Mucosa of rectum (tissue), 2 donors: Measurements from ENCODE around the gene C20orf96.
"Not testable (repeated sequence)": the region's sequence is repeated elsewhere in the genome, so short reads cannot be mapped to it uniquely, and the experiment has no call there.

ENCODE experiments used
- H3K27ac ChIP-seq, 2 donors: one replicate each; pipeline ENCODE4 v1.7.0; 2013; ENCODE audit warnings: inconsistent platforms in 2 of 2, low read depth in 2 of 2, low read length in 2 of 2
- H3K27me3 ChIP-seq, 2 donors: one replicate each; pipeline ENCODE4 v1.7.0; 2013; ENCODE audit warnings: low read length in 2 of 2; ENCODE audit not compliant: control insufficient read depth in 2 of 2, insufficient read depth in 2 of 2
- H3K36me3 ChIP-seq, 2 donors: one replicate each; pipeline ENCODE4 v1.7.0; 2013; ENCODE audit warnings: low read length in 2 of 2; ENCODE audit not compliant: control insufficient read depth in 2 of 2, insufficient read depth in 2 of 2
- H3K4me1 ChIP-seq, 2 donors: one replicate each; pipeline ENCODE4 v1.7.0; 2013; ENCODE audit warnings: low read length in 2 of 2, mild to moderate bottlenecking in 1 of 2; ENCODE audit not compliant: control insufficient read depth in 2 of 2, insufficient read depth in 2 of 2
- H3K4me3 ChIP-seq, 2 donors: one replicate each; pipeline ENCODE4 v1.7.0; 2013; ENCODE audit warnings: low read length in 2 of 2
- H3K9ac ChIP-seq, 2 donors: one replicate each; pipeline ENCODE4 v1.7.0; 2013; ENCODE audit warnings: low read length in 2 of 2, low read depth in 1 of 2, mild to moderate bottlenecking in 1 of 2
- H3K9me3 ChIP-seq, 2 donors: one replicate each; pipeline ENCODE4 v1.7.0; 2013; ENCODE audit warnings: low read length in 2 of 2; ENCODE audit not compliant: control insufficient read depth in 2 of 2
- donor health status: healthy.
- donor health status: Normal muscosa, but diverticular disease.

The C20orf96 gene

DNA sequence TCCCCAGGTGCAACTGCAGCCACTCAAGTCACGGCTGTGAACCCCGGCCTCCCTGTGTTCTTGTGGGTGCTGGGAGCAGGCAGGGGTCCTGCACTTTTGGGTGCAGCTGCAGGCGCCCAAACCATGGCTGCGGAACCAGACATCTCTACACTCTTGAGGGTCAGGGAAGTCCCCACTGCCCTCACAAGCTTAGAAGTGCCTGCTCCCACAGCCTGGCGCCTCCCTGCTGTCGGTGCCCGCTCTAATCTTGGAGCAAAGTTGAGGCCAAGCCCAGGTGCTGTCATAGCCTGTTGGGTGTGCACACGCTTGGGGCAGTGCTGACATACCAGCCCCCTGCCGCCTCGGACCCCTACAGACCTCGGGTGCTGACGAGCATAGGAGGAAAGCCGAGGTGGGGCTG, 26.8 kb downstream of the C20orf96 start:
- H3K4me1 ChIP-seq, result peaks cover 4 to 7% of the 10 kb centered on the region in 2 donors
- H3K4me3 ChIP-seq, result no peak overlapping the region
- peaks cover 3 to 5% of the 10 kb centered on the region in 2 donors for H3K27me3 ChIP-seq
- H3K9ac ChIP-seq, result no peak overlapping the region
- H3K36me3 ChIP-seq, result no peaks in the 10 kb centered on the region
- no peaks in the 10 kb centered on the region for H3K9me3 ChIP-seq
- H3K27ac ChIP-seq, result no peak overlapping the region

DNA sequence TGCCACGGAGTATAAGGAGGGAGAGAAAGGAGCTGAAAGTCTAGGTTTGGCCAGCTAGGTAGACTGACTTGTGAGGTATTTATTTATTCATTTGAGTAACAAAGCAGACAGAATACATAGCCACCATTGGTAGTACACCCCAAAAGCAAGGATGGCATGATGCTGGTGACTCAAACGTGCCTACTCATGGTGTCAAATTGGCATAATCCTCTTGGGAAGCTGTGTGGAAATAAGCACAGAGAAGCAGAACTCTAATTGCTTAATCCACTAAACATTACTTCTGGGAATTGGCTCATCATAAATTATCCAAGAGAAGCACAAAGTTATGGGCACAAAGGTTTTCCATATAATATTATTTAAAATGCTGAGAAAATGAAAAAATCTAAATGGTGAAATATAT, 30.6 kb downstream of the C20orf96 start:
- no peak overlapping the region for H3K4me3 ChIP-seq
- no peak overlapping the region for H3K27ac ChIP-seq
- H3K36me3 ChIP-seq, result no peaks in the 10 kb centered on the region
- H3K4me1 ChIP-seq, result no peaks in the 10 kb centered on the region
- H3K9ac ChIP-seq, result no peak overlapping the region
- peaks cover 3 to 7% of the 10 kb centered on the region in 2 donors for H3K27me3 ChIP-seq
- no peaks in the 10 kb centered on the region for H3K9me3 ChIP-seq

DNA sequence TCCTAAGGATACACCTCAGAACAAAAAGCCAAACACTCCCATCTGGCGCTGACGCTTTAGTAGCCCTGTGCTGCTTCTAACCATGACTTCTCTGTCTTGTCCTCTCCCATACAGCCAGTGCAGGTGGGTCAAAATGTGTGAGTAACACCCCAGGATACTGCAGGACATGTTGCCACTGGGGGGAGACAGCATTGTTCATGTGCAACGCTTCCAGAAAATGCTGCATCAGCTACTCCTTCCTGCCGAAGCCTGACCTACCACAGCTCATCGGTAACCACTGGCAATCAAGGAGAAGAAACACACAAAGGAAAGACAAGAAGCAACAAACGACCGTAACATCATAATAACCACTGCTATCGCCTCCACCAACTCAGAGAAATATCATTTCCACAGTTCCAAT, 31.6 kb downstream of the C20orf96 start:
- Histone ChIP-seq H3K36me3 (no peaks in the 10 kb centered on the region), H3K9ac (no peak overlapping the region), H3K27me3 (peaks cover 2 to 7% of the 10 kb centered on the region in 2 donors), H3K4me3 (no peak overlapping the region), H3K9me3 (no peaks in the 10 kb centered on the region), H3K27ac (no peak overlapping the region), H3K4me1 (no peaks in the 10 kb centered on the region)

DNA sequence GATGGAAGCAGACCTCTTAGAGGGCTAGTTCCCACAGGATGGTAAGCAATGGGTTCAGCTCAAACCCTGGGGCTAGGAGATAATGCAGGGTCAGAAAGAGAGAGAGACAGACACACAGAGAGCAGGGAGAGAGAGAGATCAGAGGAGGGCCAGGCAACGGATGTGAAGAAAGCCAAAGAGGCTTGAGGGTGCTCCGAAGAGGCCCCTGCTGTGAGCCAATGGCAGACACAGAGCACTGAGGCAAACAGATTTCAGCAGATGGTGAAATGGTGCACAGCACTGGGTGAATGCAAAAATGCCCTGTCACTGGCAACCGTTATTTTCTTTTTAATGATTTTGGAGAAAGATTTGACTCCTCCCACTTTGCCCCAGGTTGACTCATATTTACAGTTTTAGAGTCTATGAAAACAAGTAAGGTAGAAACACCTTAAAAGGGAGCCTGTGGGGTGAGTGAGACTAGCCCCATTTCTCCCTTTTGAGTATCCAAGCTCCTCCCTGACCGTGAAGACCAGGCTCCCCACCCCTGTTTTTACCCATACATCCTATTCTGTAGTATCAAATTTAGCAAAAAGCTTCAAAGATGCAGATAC, 32.2 kb downstream of the C20orf96 start:
- Histone ChIP-seq H3K27me3 (peaks cover 0 to 7% of the 10 kb centered on the region in 2 donors), H3K27ac (no peak overlapping the region), H3K36me3 (no peaks in the 10 kb centered on the region), H3K9me3 (no peaks in the 10 kb centered on the region), H3K4me3 (no peak overlapping the region), H3K9ac (no peak overlapping the region), H3K4me1 (no peaks in the 10 kb centered on the region)

DNA sequence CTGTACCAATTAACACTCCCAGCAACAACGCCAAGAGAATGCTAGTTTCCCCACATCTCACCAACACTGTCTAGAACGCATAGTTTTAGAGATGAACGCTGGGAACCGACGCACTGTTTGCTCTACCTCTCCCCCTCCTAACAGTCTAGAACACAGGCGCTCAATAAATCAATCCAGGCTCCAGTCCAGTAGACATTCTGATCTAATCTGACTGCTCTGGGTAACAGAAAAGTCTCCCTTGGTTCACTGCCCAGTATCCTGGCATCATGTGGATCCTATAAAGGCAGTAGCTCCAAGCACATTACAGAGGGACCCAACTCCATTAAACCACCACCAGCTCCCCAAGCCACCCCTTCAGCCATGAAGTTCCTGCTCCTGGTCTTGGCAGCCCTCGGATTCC, 33.1 kb downstream of the C20orf96 start, which contains the start of gene DEFB132:
DEFB132 (plus strand) TSS at position 306 of the 400 bp plus-strand sequence; CDS start at position 361, 55 bp downstream.
- Histone ChIP-seq H3K27me3 (peaks cover 0 to 7% of the 10 kb centered on the region in 2 donors), H3K4me1 (no peaks in the 10 kb centered on the region), H3K4me3 (no peak within 1 kb of the TSS), H3K9me3 (no peaks in the 10 kb centered on the region), H3K36me3 (no peaks in the 10 kb centered on the region), H3K9ac (no peak within 1 kb of the TSS), H3K27ac (no peak within 1 kb of the TSS)

DNA sequence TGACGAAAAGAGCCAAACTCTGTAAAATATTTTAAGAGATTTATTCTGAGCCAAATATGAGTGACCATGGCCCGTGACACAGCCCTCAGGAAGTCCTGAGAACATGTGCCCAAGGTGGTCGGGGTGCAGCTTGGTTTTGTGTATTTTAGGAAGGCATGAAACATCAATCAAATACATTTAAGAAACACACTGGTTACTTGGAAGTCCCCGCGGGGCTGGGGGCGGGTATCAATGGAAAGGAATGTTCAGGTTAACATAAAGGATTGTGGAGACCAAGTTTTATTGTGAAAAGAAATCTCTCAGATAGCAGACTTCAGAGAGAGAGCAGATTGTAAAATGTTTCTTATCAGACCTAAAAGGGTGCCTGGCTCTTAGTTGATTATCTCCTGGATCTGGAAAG, 37.1 kb downstream of the C20orf96 start:
- H3K9ac ChIP-seq, H3K27ac ChIP-seq, H3K9me3 ChIP-seq, H3K36me3 ChIP-seq, H3K27me3 ChIP-seq, H3K4me3 ChIP-seq, H3K4me1 ChIP-seq: not testable (repeated sequence)

DNA sequence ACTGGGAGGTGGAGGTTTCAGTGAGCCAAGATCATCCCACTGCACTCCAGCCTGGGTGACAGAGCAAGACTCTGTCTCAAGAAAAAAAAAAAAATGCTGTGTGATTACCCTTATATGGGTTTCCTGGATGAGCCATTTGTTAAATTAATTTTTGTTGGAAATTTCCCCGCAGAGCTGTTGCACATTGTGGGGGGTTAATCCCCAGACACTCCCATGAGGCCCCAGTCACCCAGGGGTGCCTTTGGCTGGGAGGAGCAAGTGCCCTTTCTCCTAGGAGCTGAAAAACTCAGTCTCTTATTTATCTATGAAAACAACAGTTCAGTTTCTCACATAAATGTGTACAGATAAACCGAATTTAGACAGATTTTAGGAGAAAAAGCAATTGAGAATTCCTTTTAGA, 37.7 kb downstream of the C20orf96 start:
- Histone ChIP-seq H3K9ac (no peak overlapping the region), H3K27me3 (peaks cover 0 to 2% of the 10 kb centered on the region in 2 donors), H3K4me3 (no peak overlapping the region), H3K36me3 (no peaks in the 10 kb centered on the region), H3K4me1 (no peaks in the 10 kb centered on the region), H3K27ac (no peak overlapping the region), H3K9me3 (no peaks in the 10 kb centered on the region)

DNA sequence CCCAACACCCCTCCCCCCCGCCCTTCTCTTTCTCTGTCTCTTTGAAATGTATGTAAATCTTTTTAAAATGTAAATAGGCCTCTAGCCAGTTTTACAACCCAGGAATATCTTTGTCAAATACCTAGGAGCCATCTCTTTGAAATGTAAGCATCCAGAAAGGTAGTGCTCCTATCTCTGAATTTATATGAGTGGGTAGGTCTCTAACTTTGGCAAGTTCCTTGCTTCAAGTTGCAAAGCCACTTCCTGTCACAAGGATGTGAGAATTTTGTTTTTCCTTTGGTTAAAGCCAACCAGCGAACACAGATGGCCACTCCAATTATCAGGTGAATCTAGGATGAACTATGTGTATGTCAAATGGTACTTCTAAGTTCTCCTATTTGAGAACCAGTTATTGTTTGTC, 39.2 kb downstream of the C20orf96 start:
- H3K36me3 ChIP-seq, result no peaks in the 10 kb centered on the region
- no peak overlapping the region for H3K9ac ChIP-seq
- H3K27me3 ChIP-seq, result no peaks in the 10 kb centered on the region
- no peaks in the 10 kb centered on the region for H3K9me3 ChIP-seq
- no peak overlapping the region for H3K27ac ChIP-seq
- H3K4me3 ChIP-seq, result no peak overlapping the region
- no peaks in the 10 kb centered on the region for H3K4me1 ChIP-seq

DNA sequence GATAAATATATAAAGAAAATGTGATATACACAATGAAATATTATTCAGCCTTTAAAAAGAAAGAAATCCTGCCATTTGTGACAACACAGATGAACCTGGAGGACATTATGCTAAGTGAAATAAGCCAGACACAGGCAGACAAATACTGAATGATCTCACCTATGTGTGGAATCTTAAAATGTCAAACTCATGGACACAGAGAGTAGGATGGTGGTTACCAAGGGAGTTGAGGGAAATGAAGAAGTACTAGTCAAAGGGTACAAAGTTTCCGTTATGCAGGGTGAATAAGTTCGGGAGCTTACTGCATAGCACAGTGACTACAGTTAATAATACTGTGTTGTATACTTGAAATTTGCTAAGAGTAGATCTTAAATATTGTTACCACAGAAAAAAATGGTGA, 47.6 kb downstream of the C20orf96 start:
- H3K36me3 ChIP-seq, result no peaks in the 10 kb centered on the region
- H3K9me3 ChIP-seq, result no peaks in the 10 kb centered on the region
- no peak overlapping the region for H3K4me3 ChIP-seq
- peaks cover 0 to 3% of the 10 kb centered on the region in 2 donors for H3K27me3 ChIP-seq
- H3K9ac ChIP-seq, result no peak overlapping the region
- no peak overlapping the region for H3K27ac ChIP-seq
- H3K4me1 ChIP-seq, result no peaks in the 10 kb centered on the region

DNA sequence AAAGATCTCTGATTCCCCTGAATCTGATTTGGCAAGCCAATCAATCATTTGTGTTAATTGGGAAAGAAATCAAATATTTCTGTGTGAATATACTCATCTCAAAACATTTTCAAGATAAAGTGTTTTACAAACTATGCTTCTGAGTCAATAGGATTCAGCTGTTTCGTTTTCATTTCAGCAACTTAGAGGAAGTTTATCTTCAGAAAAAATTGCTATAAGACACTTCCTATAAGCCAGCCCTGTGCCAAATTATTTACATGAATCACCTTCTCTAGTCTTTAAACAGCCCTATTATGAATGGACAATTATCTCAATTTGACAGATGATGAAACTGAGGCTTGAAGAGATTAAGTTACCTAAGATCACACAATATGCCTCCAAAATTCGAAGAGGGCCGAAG, 52.6 kb downstream of the C20orf96 start:
- Histone ChIP-seq H3K27ac (no peak overlapping the region), H3K4me1 (no peaks in the 10 kb centered on the region), H3K4me3 (no peak overlapping the region), H3K9ac (no peak overlapping the region), H3K27me3 (peaks cover 0 to 2% of the 10 kb centered on the region in 2 donors), H3K36me3 (no peaks in the 10 kb centered on the region), H3K9me3 (no peaks in the 10 kb centered on the region)

DNA sequence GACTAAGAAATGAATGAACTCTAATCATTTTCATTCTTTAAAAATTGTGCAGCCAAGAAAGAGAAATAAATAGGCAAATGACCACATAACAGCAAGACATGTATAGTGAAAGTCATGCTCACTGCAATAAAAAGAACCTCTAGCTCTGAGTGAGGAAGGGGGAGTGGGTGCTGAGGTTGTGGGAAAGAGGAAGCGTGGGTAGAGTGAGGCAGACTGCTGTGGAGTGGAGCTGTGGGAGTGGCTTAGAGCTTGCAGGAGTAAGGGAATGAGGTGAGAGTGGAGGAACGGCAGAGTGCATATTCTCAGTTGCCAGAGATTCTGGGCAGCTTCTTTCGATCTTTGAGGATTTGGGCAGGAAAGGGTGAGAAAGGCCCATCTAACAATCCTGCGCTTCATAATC, 53.1 kb downstream of the C20orf96 start:
- Histone ChIP-seq H3K4me3 (no peak overlapping the region), H3K36me3 (no peaks in the 10 kb centered on the region), H3K9ac (no peak overlapping the region), H3K4me1 (no peaks in the 10 kb centered on the region), H3K27ac (no peak overlapping the region), H3K9me3 (no peaks in the 10 kb centered on the region), H3K27me3 (no peaks in the 10 kb centered on the region)
